ENCODE measurements around the gene ZNF407. TPM values are rescaled to one million over a fixed set of nuclear protein-coding genes. Genes with fewer than 3 reads are reported as not detected.

Gene ZNF407
- total and polyA plus RNA-seq, 2 of the 13 experiments (the other 11 are each of a cell fraction or from before 2014, with no cell fraction given): 2.3 to 8.7 TPM

DNA sequence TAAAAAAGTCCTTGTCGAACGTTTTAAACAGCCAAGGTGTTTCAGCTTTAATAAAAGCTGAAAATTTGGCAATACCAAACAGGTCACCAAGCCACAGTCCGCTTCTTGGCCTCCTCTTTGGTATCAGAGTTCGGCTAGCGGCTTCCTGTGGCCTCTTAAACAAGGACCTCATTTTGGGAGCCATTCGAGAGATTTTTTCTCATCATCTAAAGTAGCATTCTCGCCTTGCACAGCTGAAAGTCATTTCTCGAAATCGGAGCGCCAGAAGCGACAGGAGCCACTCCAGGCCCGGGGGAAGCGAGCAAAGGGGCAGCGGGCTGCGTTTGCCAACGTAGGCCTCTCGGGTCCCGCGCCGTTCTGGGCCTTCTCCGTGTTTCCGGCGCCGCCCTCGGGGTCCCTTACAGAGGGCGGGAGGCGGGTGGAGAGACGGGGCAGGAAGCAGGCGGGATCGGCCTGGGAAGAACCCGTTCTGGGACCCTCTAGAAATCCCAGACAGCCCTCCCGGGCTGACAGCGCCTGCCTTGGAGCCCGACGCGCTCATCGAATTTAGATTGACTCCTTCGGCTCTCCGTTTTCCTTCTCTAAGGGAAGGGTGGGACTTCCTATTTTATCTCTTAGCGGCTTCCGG, 522 bp upstream of the ZNF407 start (continued):
- TF ChIP-seq ZNF12 (CRISPR knock-in tag; IDR thresholded peaks at IDR 0.05) (no peak; the same call in 1 of the 2 replicates), CEBPZ (IDR thresholded peaks at IDR 0.05; ENCODE audit: low read length) (no peak), ZNF160 (CRISPR knock-in tag; IDR thresholded peaks at IDR 0.05) (no peak), PBX2 (CRISPR knock-in tag; IDR thresholded peaks at IDR 0.05) (no peak), SETDB1 (CRISPR knock-in tag; IDR thresholded peaks at IDR 0.05; ENCODE audit: borderline replicate concordance) (no peak), ZNF75D (CRISPR knock-in tag; IDR thresholded peaks at IDR 0.05; ENCODE audit: borderline replicate concordance) (no peak; the same call in 1 of the 2 replicates), ZKSCAN5 (CRISPR knock-in tag; IDR thresholded peaks at IDR 0.05) (no peak), ARNT (IDR thresholded peaks at IDR 0.05) (no peak), AKAP8 (CRISPR knock-in tag; IDR thresholded peaks at IDR 0.05) (no peak), KDM2A (CRISPR knock-in tag; IDR thresholded peaks at IDR 0.05; ENCODE audit: borderline replicate concordance, low read depth) (peak; percentile 82), TOPORS (CRISPR knock-in tag; IDR thresholded peaks at IDR 0.05) (no peak; the same call in 1 of the 2 replicates), HNRNPH1 (optimal IDR thresholded peaks at IDR 0.05; ENCODE audit: low read depth, low read length) (no peak), ZNF354B (CRISPR knock-in tag; IDR thresholded peaks at IDR 0.05) (0 out of 2 replicates have a peak, but pooled peaks have one; percentile 30), ETS1 (CRISPR knock-in tag; IDR thresholded peaks at IDR 0.05) (no peak), ZBTB25 (CRISPR knock-in tag; IDR thresholded peaks at IDR 0.05) (no peak), ZNF800 (CRISPR knock-in tag; IDR thresholded peaks at IDR 0.05) (no peak)
- TF ChIP-seq, protein P1, sequence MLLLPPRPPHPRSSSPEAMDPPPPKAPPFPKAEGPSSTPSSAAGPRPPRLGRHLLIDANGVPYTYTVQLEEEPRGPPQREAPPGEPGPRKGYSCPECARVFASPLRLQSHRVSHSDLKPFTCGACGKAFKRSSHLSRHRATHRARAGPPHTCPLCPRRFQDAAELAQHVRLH (CRISPR knock-in tag; IDR thresholded peaks at IDR 0.05; ENCODE audit: borderline replicate concordance, low read depth): no peak
- TF ChIP-seq, protein P2, sequence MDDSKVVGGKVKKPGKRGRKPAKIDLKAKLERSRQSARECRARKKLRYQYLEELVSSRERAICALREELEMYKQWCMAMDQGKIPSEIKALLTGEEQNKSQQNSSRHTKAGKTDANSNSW (CRISPR knock-in tag; IDR thresholded peaks at IDR 0.05; ENCODE audit: borderline replicate concordance): peak; percentile 42; the same call in 1 of the 2 replicates
- TF ChIP-seq, protein P3, sequence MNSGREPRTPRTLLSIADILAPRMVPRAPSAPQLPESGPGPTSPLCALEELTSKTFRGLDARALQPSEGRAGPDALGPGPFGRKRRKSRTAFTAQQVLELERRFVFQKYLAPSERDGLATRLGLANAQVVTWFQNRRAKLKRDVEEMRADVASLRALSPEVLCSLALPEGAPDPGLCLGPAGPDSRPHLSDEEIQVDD (CRISPR knock-in tag; IDR thresholded peaks at IDR 0.05; ENCODE audit: borderline replicate concordance): no peak
